RWPE1 (cell line): ENCODE data around the gene GJA4.

Experiments used
- CTCF ChIA-PET: fragments of 350-600 bp; sonication (Branson Sonifier 250); formaldehyde crosslinking; extraction: SDS; loops from one replicate; lab custom pipeline; 2021; lab: Yijun Ruan, JAX
- POLR2A ChIA-PET: fragments of 400-600 bp; formaldehyde crosslinking; extraction: SDS; loops from one replicate; lab custom pipeline; 2020; ENCODE audit warnings: antibody characterized with exemption; ENCODE audit not compliant: low non-redundant PET; lab: Yijun Ruan, JAX
- DNase-seq: peaks from one replicate; pipeline ENCODE4 v3.0.0; 2012; ENCODE audit warnings: low spot score
- H3K27ac ChIP-seq: fragments of 450-650 bp; 2 replicates; pipeline ENCODE4 v1.5.1; 2017
- CTCF ChIP-seq: fragments of 450-650 bp; conservative IDR thresholded peaks from 2 replicates; pipeline ENCODE4 v1.5.1; 2017; ENCODE audit warnings: low read depth, mild to moderate bottlenecking

Gene GJA4

GRCh38 chr1:34844252-34844634 is 51.4 kb downstream of the GJA4 start:
- ChIA-PET CTCF (interaction anchor here (1.5 kb wide), 1 partner anchor 22 kb away, joined by 4 read pairs; no protein-coding TSS in a partner anchor), POLR2A (no interaction called here)
- DNase-seq, result no peak
- H3K27ac ChIP-seq, result no peak overlapping the region
- no peak for TF ChIP-seq CTCF
